H1 (cell line): Measurements from ENCODE around the gene UNC119.

Source experiments
- ATF2 ChIP-seq: IDR thresholded peaks from 2 replicates; pipeline ENCODE4 v1.6.1; 2012; ENCODE audit warnings: low read length, inconsistent platforms
- ATF3 ChIP-seq: IDR thresholded peaks from 2 replicates; pipeline ENCODE4 v1.6.1; 2011; ENCODE audit warnings: low read depth, mild to moderate bottlenecking, low read length; ENCODE audit not compliant: insufficient read depth
- BRCA1 ChIP-seq: IDR thresholded peaks from 2 replicates; pipeline ENCODE4 v1.6.1; 2012; ENCODE audit warnings: low read depth, low read length, improper control_type of control experiment
- CREB1 ChIP-seq: IDR thresholded peaks from 2 replicates; pipeline ENCODE4 v1.6.1; 2012; ENCODE audit warnings: inconsistent platforms
- CTCF ChIP-seq, 3 experiments: IDR thresholded peaks; 1 replicate in 2 of 3; 2 replicates in 1 of 3; pipeline versions ENCODE4 v1.5.1 to v1.6.1; 2011; ENCODE audit warnings: low read length in 3 of 3, mild to moderate bottlenecking in 3 of 3, inconsistent platforms in 2 of 3, low read depth in 1 of 3, moderate library complexity in 1 of 3; ENCODE audit not compliant: insufficient read depth in 1 of 3; ENCODE audit errors: control extremely low read depth in 1 of 3
- EZH2 ChIP-seq: fragments of 200-600 bp; sonication (generic); IDR thresholded peaks from 2 replicates; pipeline ENCODE4 v1.7.1; 2012; ENCODE audit warnings: low read depth, mild to moderate bottlenecking, moderate library complexity, low read length, inconsistent platforms; ENCODE audit not compliant: severe bottlenecking
- HDAC6 ChIP-seq: IDR thresholded peaks from one replicate; pipeline ENCODE4 v1.7.1; 2012; ENCODE audit warnings: low read depth, mild to moderate bottlenecking, inconsistent platforms, low read length, moderate library complexity
- POLR2A ChIP-seq, 2 experiments: IDR thresholded peaks; 1 replicate in 1 of 2; 2 replicates in 1 of 2; pipeline ENCODE4 v1.6.1; 2011; ENCODE audit warnings: low read depth in 2 of 2, low read length in 2 of 2, mild to moderate bottlenecking in 2 of 2; ENCODE audit errors: control extremely low read depth in 1 of 2
- POLR2AphosphoS5 ChIP-seq: IDR thresholded peaks from 2 replicates; pipeline ENCODE4 v1.6.1; 2011; ENCODE audit warnings: low read depth, low read length
- RNF2 ChIP-seq: fragments of 200-900, 300-1000 bp; sonication (generic); IDR thresholded peaks from 2 replicates; pipeline ENCODE4 v1.7.1; 2016; ENCODE audit warnings: borderline replicate concordance, low read depth, mild to moderate bottlenecking, antibody characterized with exemption, low read length; ENCODE audit not compliant: poor library complexity, severe bottlenecking; ENCODE audit errors: missing control alignments
- SAP30 ChIP-seq: fragments of 300-600 bp; sonication (generic); IDR thresholded peaks from 2 replicates; pipeline ENCODE4 v1.7.1; 2012; ENCODE audit warnings: low read length, moderate library complexity, mild to moderate bottlenecking, inconsistent platforms; ENCODE audit not compliant: insufficient read depth, insufficient replicate concordance
- SP1 ChIP-seq: IDR thresholded peaks from 2 replicates; pipeline ENCODE4 v1.6.1; 2011; ENCODE audit warnings: low read depth, low read length
- SUZ12 ChIP-seq: fragments of 200-600 bp; sonication (generic); IDR thresholded peaks from 2 replicates; pipeline ENCODE4 v1.6.1; 2012; ENCODE audit warnings: mild to moderate bottlenecking, inconsistent platforms, low read length, moderate library complexity, mixed read lengths

GRCh38 chr17:28521311-28522085 is 30.9 kb downstream of the UNC119 start:
- no peak for TF ChIP-seq POLR2A (IDR thresholded peaks at IDR 0.05; ENCODE audit: control extremely low read depth in 1 of 2, low read depth in 2 of 2, low read length in 2 of 2)
- no peak for TF ChIP-seq HDAC6
- no peak for TF ChIP-seq RNF2
- no peak for TF ChIP-seq ATF3
- TF ChIP-seq EZH2, result no peak
- TF ChIP-seq CTCF (IDR thresholded peaks at IDR 0.05; ENCODE audit: control extremely low read depth in 1 of 3, insufficient read depth in 1 of 3, low read depth in 1 of 3, low read length in 3 of 3), result no peak
- no peak for TF ChIP-seq POLR2AphosphoS5
- TF ChIP-seq ATF2, result no peak
- TF ChIP-seq SAP30, result no peak
- no peak for TF ChIP-seq SP1
- TF ChIP-seq BRCA1, result no peak
- no peak for TF ChIP-seq SUZ12
- no peak for TF ChIP-seq CREB1
